ENCODE measurements around the gene ANKRD9.

DNA sequence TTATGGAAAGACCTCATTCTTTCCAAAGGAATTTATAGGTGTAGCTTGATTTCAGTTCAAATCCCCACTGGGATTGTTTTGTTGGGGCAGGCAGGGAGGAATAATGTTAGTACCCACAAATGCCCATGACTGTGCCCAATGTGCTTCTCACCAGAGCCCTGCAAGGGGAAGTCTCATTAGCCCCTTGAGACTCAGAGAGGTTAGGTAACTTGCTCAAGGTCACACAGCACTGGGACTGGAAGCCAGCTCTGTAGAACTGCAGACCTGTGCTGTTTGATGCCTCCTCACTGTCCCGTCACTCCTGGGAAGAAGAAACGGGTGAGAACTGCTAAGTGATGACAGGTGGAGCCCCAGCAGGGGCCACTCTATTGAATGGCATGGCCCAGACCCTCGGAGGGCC, 8.9 kb downstream of the ANKRD9 start:
- TF ChIP-seq, protein P1, sequence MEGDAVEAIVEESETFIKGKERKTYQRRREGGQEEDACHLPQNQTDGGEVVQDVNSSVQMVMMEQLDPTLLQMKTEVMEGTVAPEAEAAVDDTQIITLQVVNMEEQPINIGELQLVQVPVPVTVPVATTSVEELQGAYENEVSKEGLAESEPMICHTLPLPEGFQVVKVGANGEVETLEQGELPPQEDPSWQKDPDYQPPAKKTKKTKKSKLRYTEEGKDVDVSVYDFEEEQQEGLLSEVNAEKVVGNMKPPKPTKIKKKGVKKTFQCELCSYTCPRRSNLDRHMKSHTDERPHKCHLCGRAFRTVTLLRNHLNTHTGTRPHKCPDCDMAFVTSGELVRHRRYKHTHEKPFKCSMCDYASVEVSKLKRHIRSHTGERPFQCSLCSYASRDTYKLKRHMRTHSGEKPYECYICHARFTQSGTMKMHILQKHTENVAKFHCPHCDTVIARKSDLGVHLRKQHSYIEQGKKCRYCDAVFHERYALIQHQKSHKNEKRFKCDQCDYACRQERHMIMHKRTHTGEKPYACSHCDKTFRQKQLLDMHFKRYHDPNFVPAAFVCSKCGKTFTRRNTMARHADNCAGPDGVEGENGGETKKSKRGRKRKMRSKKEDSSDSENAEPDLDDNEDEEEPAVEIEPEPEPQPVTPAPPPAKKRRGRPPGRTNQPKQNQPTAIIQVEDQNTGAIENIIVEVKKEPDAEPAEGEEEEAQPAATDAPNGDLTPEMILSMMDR (IDR thresholded peaks at IDR 0.05) = no peak
- TF ChIP-seq POLR2A (IDR thresholded peaks at IDR 0.05) = no peak
